OCI-LY7 (cell line): Measurements from ENCODE around the gene SPON1.

ENCODE experiments used
- EZH2phosphoT487 ChIP-seq: fragments of 200-600 bp; sonication (generic); IDR thresholded peaks from 2 replicates; pipeline ENCODE4 v1.6.1; 2018; ENCODE audit warnings: low read depth, borderline replicate concordance, mild to moderate bottlenecking, mixed run types, antibody characterized with exemption, low read length, moderate library complexity, mixed read lengths
- TF ChIP-seq, protein P1 (sequence below): fragments of 200-600 bp; sonication (generic); conservative IDR thresholded peaks from 2 replicates; pipeline ENCODE4 v1.5.1; 2014; ENCODE audit warnings: mild to moderate bottlenecking, antibody characterized with exemption, low read length, moderate library complexity, mixed read lengths

- TF ChIP-seq, protein P1, sequence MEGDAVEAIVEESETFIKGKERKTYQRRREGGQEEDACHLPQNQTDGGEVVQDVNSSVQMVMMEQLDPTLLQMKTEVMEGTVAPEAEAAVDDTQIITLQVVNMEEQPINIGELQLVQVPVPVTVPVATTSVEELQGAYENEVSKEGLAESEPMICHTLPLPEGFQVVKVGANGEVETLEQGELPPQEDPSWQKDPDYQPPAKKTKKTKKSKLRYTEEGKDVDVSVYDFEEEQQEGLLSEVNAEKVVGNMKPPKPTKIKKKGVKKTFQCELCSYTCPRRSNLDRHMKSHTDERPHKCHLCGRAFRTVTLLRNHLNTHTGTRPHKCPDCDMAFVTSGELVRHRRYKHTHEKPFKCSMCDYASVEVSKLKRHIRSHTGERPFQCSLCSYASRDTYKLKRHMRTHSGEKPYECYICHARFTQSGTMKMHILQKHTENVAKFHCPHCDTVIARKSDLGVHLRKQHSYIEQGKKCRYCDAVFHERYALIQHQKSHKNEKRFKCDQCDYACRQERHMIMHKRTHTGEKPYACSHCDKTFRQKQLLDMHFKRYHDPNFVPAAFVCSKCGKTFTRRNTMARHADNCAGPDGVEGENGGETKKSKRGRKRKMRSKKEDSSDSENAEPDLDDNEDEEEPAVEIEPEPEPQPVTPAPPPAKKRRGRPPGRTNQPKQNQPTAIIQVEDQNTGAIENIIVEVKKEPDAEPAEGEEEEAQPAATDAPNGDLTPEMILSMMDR = no peak
- TF ChIP-seq EZH2phosphoT487 = no peak
Measured at GRCh38 chr11:14095882-14096281, 133.4 kb downstream of the SPON1 start.
